ENCODE measurements around the gene HTRA3. TPM values are rescaled to one million over a fixed set of nuclear protein-coding genes. Genes with fewer than 3 reads are reported as not detected.

Gene HTRA3
- total and polyA plus RNA-seq, 2 of the 4 experiments (the other 2 are of a cell fraction): 1.3 to 9.5 TPM

DNA sequence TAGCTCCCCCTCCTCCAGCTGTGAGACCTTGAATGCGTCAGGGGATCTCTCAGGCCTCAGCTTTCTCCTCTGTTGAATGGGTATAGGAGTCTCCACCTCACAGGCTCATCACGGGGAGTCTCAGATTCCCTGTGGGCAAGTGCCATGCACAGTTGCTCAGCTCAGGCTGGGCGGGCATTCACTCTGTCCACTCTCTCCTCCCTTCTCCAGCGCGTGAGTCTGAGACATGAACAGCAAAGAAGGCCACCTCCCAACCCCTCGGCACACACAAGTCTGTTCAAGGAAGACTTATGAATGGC, 60.0 kb downstream of the HTRA3 start:
- peaks cover 15% of the 10 kb centered on the region for H3K27me3 ChIP-seq (ENCODE audit: control insufficient read depth, insufficient read depth, low read length)
- ChIA-PET CTCF (no interaction called here), POLR2A (ENCODE audit: unreplicated experiment) (no interaction called here)
- no peak overlapping the region for H3K4me3 ChIP-seq (ENCODE audit: insufficient read depth, low read depth, low read length)
- no peak overlapping the region for H3K18ac ChIP-seq (ENCODE audit: low read depth, low read length)
- no peak overlapping the region for H3K14ac ChIP-seq (replicated peaks; ENCODE audit: low read depth, low read length)
- no peak overlapping the region for H3K9ac ChIP-seq (ENCODE audit: low read depth, low read length)
- H3K27ac ChIP-seq (ENCODE audit: insufficient read depth, low read length): no peak overlapping the region
- H2AFZ ChIP-seq (replicated peaks; ENCODE audit: low read length, poor library complexity): no peak overlapping the region
- DNase-seq: no peak
- H2AK5ac ChIP-seq (ENCODE audit: low read depth, low read length): no peak overlapping the region
- H3K36me3 ChIP-seq (ENCODE audit: control insufficient read depth, insufficient read depth, low read length): no peaks in the 10 kb centered on the region
- in situ Hi-C loops (cut with MboI; ENCODE audit: low sequenced_read_pairs): no loop called here
- no peak for ATAC-seq (ENCODE audit: low read depth)
- no peak overlapping the region for H3K4me2 ChIP-seq (ENCODE audit: low read depth, low read length)
- intact Hi-C loops (cut with micrococcal nuclease): no loop called here
- no peak overlapping the region for H2BK5ac ChIP-seq (ENCODE audit: low read depth, low read length, poor library complexity, severe bottlenecking)
- no peak overlapping the region for H2AK9ac ChIP-seq (replicated peaks; ENCODE audit: low read depth, low read length, poor library complexity)
- H2BK20ac ChIP-seq (ENCODE audit: low read depth, low read length): no peak overlapping the region
- BruUV-seq (replicated peaks): no TSS peak
- dilution Hi-C loops (cut with HindIII; ENCODE audit: low sequenced_read_pairs, unreplicated experiment): no loop called here
- WGBS, 2 experiments (ENCODE audit: extremely low coverage in 2 of 2, insufficient read length in 1 of 2): no CpG with 5 or more reads among the region's 6 CpGs
- H3K23ac ChIP-seq (ENCODE audit: low read depth, low read length): no peak overlapping the region
- peaks cover 8% of the 10 kb centered on the region for H3K9me1 ChIP-seq (ENCODE audit: insufficient read depth, low read length)
- H2BK120ac ChIP-seq (ENCODE audit: low read depth, low read length): no peak overlapping the region
- no peak overlapping the region for H4K91ac ChIP-seq (ENCODE audit: insufficient read depth, low read depth, low read length)
- H2BK15ac ChIP-seq (ENCODE audit: low read depth, low read length): no peak overlapping the region
- no peak overlapping the region for H4K5ac ChIP-seq (ENCODE audit: low read depth, low read length)
- peaks cover 7% of the 10 kb centered on the region for H3K9me3 ChIP-seq (ENCODE audit: control insufficient read depth, insufficient read depth, low read length)
- no peaks in the 10 kb centered on the region; the same call in none of the 2 replicates for H4K20me1 ChIP-seq (ENCODE audit: insufficient read depth, low read length)
- H3K4me1 ChIP-seq (ENCODE audit: control insufficient read depth, insufficient read depth, low read length): no peaks in the 10 kb centered on the region; the same call in 1 of the 2 replicates
- no peak overlapping the region for H3K56ac ChIP-seq (ENCODE audit: extremely low read depth, insufficient read depth, low read length)
- H3K4ac ChIP-seq (ENCODE audit: low read depth, low read length): no peak overlapping the region
- TF ChIP-seq RFX5 (IDR thresholded peaks at IDR 0.05; ENCODE audit: low read depth, low read length) (no peak), SMC3 (IDR thresholded peaks at IDR 0.05; ENCODE audit: low read depth, low read length) (no peak), FOS (IDR thresholded peaks at IDR 0.05; ENCODE audit: low read depth, low read length) (no peak)
- TF ChIP-seq, protein P1, sequence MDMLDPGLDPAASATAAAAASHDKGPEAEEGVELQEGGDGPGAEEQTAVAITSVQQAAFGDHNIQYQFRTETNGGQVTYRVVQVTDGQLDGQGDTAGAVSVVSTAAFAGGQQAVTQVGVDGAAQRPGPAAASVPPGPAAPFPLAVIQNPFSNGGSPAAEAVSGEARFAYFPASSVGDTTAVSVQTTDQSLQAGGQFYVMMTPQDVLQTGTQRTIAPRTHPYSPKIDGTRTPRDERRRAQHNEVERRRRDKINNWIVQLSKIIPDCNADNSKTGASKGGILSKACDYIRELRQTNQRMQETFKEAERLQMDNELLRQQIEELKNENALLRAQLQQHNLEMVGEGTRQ (IDR thresholded peaks at IDR 0.05; ENCODE audit: low read depth, low read length): no peak
- no peak overlapping the region for H4K8ac ChIP-seq (ENCODE audit: low read depth in 2 of 2, low read length in 2 of 2)
- H3K79me1 ChIP-seq (ENCODE audit: low read depth in 1 of 2, low read length in 2 of 2): no peaks in the 10 kb centered on the region

Data from IMR-90 (cell line).